ENCODE measurements around the gene RPL10A.
"Not testable (repeated sequence)": the region's sequence is repeated elsewhere in the genome, so short reads cannot be mapped to it uniquely, and the experiment has no call there.

RPL10A gene

GRCh38 chr6:35468181-35468979 lies at the start of gene RPL10A:
TSS of gene RPL10A (plus strand) at chr6:35468401. CDS start at chr6:35468435, 34 bp downstream.
- peak; percentile 81 for DNase-seq

GRCh38 chr6:35419417-35419816 lies 48.8 kb upstream of the RPL10A start:
- no peak for DNase-seq

- DNase-seq = no peak
Observed at GRCh38 chr6:35419961-35420360, 48.2 kb upstream of the RPL10A start.

- peak; percentile 64 for DNase-seq
Observed at GRCh38 chr6:35425284-35425683, 42.9 kb upstream of the RPL10A start.

- no peak for DNase-seq
Observed at GRCh38 chr6:35426074-35426473, 42.1 kb upstream of the RPL10A start.

- no peak for DNase-seq
Observed at GRCh38 chr6:35427435-35427834, 40.8 kb upstream of the RPL10A start.

GRCh38 chr6:35427851-35428321 lies 40.3 kb upstream of the RPL10A start:
- DNase-seq = no peak

- no peak for DNase-seq
Observed at GRCh38 chr6:35428421-35429149, 39.6 kb upstream of the RPL10A start.

GRCh38 chr6:35429463-35429862 lies 38.7 kb upstream of the RPL10A start:
- DNase-seq = no peak

- no peak for DNase-seq
Observed at GRCh38 chr6:35432291-35432690, 35.9 kb upstream of the RPL10A start.

GRCh38 chr6:35432702-35433101 lies 35.5 kb upstream of the RPL10A start:
- DNase-seq = not testable (repeated sequence)

- DNase-seq = no peak
Observed at GRCh38 chr6:35435074-35435837, 32.9 kb upstream of the RPL10A start.

- DNase-seq = no peak
Observed at GRCh38 chr6:35436071-35436857, 31.9 kb upstream of the RPL10A start.

- not testable (repeated sequence) for DNase-seq
Observed at GRCh38 chr6:35438378-35439065, 29.7 kb upstream of the RPL10A start.

- DNase-seq = no peak
Observed at GRCh38 chr6:35439308-35439707, 28.9 kb upstream of the RPL10A start.

GRCh38 chr6:35441205-35441604 lies 27.0 kb upstream of the RPL10A start:
- DNase-seq = no peak

GRCh38 chr6:35441642-35442041 lies 26.6 kb upstream of the RPL10A start:
- no peak for DNase-seq

- no peak for DNase-seq
Observed at GRCh38 chr6:35442693-35443092, 25.5 kb upstream of the RPL10A start.

- DNase-seq = no peak
Observed at GRCh38 chr6:35443341-35444030, 24.7 kb upstream of the RPL10A start.

GRCh38 chr6:35445691-35446090 lies 22.5 kb upstream of the RPL10A start:
- no peak for DNase-seq

- no peak for DNase-seq
Observed at GRCh38 chr6:35448191-35448590, 20.0 kb upstream of the RPL10A start.
